ENCODE data around the gene SARDH.

The SARDH gene

GRCh38 chr9:133732639-133733408 is 5.3 kb downstream of the SARDH start:
- no peak for DNase-seq

GRCh38 chr9:133731876-133732638 is 6.1 kb downstream of the SARDH start:
- DNase-seq: no peak

- DNase-seq: no peak
Observed at GRCh38 chr9:133730994-133731715, 7.0 kb downstream of the SARDH start.

- DNase-seq: no peak
Observed at GRCh38 chr9:133729617-133730281, 8.4 kb downstream of the SARDH start.

GRCh38 chr9:133728856-133729616 is 9.1 kb downstream of the SARDH start:
- no peak for DNase-seq

- no peak for DNase-seq
Observed at GRCh38 chr9:133727876-133728441, 10.2 kb downstream of the SARDH start.

GRCh38 chr9:133727277-133727875 is 10.8 kb downstream of the SARDH start:
- no peak for DNase-seq

- DNase-seq: peak; percentile 55
Observed at GRCh38 chr9:133726401-133727276, 11.5 kb downstream of the SARDH start.

- no peak for DNase-seq
Observed at GRCh38 chr9:133725886-133726285, 12.3 kb downstream of the SARDH start.

GRCh38 chr9:133718563-133719315 is 19.4 kb downstream of the SARDH start:
- DNase-seq: no peak

- no peak for DNase-seq
Observed at GRCh38 chr9:133717113-133718031, 20.8 kb downstream of the SARDH start.

GRCh38 chr9:133716564-133717112 is 21.5 kb downstream of the SARDH start:
- DNase-seq: no peak

GRCh38 chr9:133715866-133716563 is 22.1 kb downstream of the SARDH start:
- no peak for DNase-seq

- DNase-seq: no peak
Observed at GRCh38 chr9:133715295-133715865, 22.8 kb downstream of the SARDH start.

GRCh38 chr9:133714606-133715294 is 23.4 kb downstream of the SARDH start:
- no peak for DNase-seq

GRCh38 chr9:133713960-133714495 is 24.1 kb downstream of the SARDH start:
- no peak for DNase-seq

Measured in stimulated activated CD4-positive, alpha-beta T cell treated with anti-CD3 and anti-CD28 coated beads, Interleukin-1b, Interleukin-23, amount 100 ng/mL, for 48 hours (primary cell).